Measurements from ENCODE around the gene SLAMF6.
"Not testable (repeated sequence)": the region's sequence is repeated elsewhere in the genome, so short reads cannot be mapped to it uniquely, and the experiment has no call there.

SLAMF6 gene

GRCh38 chr1:160481979-160482596 is 41.0 kb downstream of the SLAMF6 start:
- in situ Hi-C loops (cut with HindIII; ENCODE audit: low sequenced_read_pairs): no loop called here
- DNase-seq (ENCODE audit: low read depth, low spot score): no peak
- H3K4me3 ChIP-seq (ENCODE audit: low read depth, low read length): no peak overlapping the region
- TF ChIP-seq CTCF (IDR thresholded peaks at IDR 0.05; ENCODE audit: low read depth, low read length): no peak

DNA sequence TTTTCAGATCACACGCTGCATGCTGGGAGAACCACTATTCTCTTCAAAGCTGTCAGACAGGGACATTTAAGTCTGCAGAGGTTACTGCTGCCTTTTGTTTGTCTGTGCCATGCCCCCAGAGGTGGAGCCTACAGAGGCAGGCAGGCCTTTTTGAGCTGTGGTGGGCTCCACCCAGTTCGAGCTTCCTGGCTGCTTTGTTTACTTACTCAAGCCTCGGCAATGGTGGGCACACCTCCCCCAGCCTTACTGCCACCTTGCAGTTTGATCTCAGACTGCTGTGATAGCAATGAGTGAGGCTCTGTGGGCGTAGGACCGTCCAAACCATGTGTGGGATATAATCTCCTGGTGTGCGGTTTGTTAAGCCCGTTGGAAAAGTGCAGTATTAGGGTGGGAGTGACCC is 42.3 kb downstream of the SLAMF6 start:
- DNase-seq (ENCODE audit: low read depth, low spot score): not testable (repeated sequence)

GRCh38 chr1:160479091-160479490 is 44.0 kb downstream of the SLAMF6 start:
- DNase-seq (ENCODE audit: low read depth, low spot score); H3K4me3 ChIP-seq (ENCODE audit: low read depth, low read length); in situ Hi-C loops (cut with HindIII; ENCODE audit: low sequenced_read_pairs): not testable (repeated sequence)

More for the DNA sequence above, 42.3 kb downstream of the SLAMF6 start:
- H3K4me3 ChIP-seq (ENCODE audit: low read depth, low read length); in situ Hi-C loops (cut with HindIII; ENCODE audit: low sequenced_read_pairs): not testable (repeated sequence)

DNA sequence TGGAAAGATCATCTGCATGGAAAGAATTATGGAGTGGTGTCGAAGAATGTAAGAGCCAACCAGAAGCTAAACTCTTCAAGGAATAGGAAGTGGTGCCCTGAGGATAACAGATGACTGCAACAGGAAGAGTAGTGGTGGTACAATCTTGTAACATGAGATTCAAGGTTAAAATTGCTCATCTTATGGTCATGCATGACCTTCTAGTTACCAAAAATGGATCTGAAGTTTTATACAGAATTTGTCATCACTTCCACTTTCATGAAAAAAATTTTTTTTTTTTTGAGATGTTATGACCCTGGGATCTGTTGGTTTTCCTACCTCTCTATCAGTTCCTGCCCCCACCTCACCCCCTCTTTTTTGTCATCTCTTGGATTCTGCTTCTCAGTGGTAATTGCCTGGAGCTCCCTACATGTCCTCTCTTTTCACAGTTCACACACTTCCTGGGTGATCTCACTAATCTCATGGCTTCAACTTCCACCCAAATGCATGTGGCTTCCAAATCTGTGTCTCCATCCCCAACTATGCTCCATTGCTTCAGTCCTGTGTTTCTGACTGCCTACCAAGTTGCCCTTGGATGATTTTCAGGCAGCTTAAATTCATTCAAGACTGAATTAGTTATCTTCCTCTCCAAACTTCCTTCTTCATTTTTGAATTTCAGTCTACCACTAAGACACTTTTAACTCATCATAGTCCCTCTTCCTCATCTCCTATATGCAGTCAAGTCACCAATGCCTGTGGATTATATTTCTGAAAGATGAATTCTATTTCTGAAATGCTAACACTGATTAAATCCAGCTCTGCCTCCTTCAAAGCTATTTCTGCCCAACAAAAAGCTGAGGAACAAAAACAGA is 48.4 kb downstream of the SLAMF6 start:
- DNase-seq (ENCODE audit: low read depth, low spot score): no peak
- no peak overlapping the region for H3K4me3 ChIP-seq (ENCODE audit: low read depth, low read length)
- no peak for TF ChIP-seq CTCF (IDR thresholded peaks at IDR 0.05; ENCODE audit: low read depth, low read length)
- in situ Hi-C loops (cut with HindIII; ENCODE audit: low sequenced_read_pairs): no loop called here

- no peak for TF ChIP-seq CTCF (IDR thresholded peaks at IDR 0.05; ENCODE audit: low read depth, low read length)
- DNase-seq (ENCODE audit: low read depth, low spot score): no peak
- no peak overlapping the region for H3K4me3 ChIP-seq (ENCODE audit: low read depth, low read length)
- in situ Hi-C loops (cut with HindIII; ENCODE audit: low sequenced_read_pairs): no loop called here
These were observed 50.9 kb downstream of the SLAMF6 start for GRCh38 chr1:160472112-160472511.

DNA sequence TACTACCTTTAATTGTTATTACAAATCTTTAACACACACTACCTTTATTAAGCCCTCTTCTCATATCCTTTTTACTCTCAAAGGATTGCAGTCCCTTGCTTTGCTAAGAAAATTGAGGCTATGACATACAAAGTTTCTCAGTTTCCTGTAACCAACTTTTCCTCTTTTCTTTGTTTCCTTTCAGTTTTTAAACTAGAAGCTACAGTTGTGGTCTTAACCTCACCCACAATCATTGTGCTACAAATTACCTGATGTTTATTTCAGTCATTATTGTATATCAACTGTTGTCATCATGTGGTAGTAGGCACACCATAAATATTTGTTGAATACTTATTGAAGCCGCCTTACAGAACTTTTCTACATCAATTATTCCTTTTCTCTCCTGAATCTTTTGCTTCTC is 51.8 kb downstream of the SLAMF6 start:
- in situ Hi-C loops (cut with HindIII; ENCODE audit: low sequenced_read_pairs): no loop called here
- no peak for DNase-seq (ENCODE audit: low read depth, low spot score)
- no peak overlapping the region for H3K4me3 ChIP-seq (ENCODE audit: low read depth, low read length)
- no peak for TF ChIP-seq CTCF (IDR thresholded peaks at IDR 0.05; ENCODE audit: low read depth, low read length)

- in situ Hi-C loops (cut with HindIII; ENCODE audit: low sequenced_read_pairs): no loop called here
- no peak overlapping the region for H3K4me3 ChIP-seq (ENCODE audit: low read depth, low read length)
- DNase-seq (ENCODE audit: low read depth, low spot score): no peak
- TF ChIP-seq CTCF (IDR thresholded peaks at IDR 0.05; ENCODE audit: low read depth, low read length): no peak
These were observed 55.5 kb downstream of the SLAMF6 start for GRCh38 chr1:160467576-160467975.

Measured in astrocyte of the spinal cord (primary cell).